Esophagus squamous epithelium (tissue), 5 donors: Measurements from ENCODE around the gene CLIP4. TPM values are rescaled to one million over a fixed set of nuclear protein-coding genes. Genes with fewer than 3 reads are reported as not detected.

Experiments
- DNase-seq: peaks from one replicate; lab custom pipeline; 2025; lab: John Stamatoyannopoulos, UW
- H3K27ac ChIP-seq, 4 donors: fragments of 200-600 bp; sonication (generic); one replicate each; pipeline ENCODE4 v1.5.1; 2016 to 2019; ENCODE audit warnings: mild to moderate bottlenecking in 1 of 4
- H3K27me3 ChIP-seq, 4 donors: fragments of 200-600 bp; sonication (generic); 1 replicate in 3 of 4; 2 replicates in 1 of 4; pipeline versions ENCODE4 v1.5.1 to v1.6.0; 2017 to 2021; ENCODE audit warnings: antibody characterized with exemption in 1 of 4
- H3K36me3 ChIP-seq, 3 donors: fragments of 200-600 bp; sonication (generic); one replicate each; pipeline ENCODE4 v1.5.1; 2016 to 2019
- H3K4me1 ChIP-seq, 3 donors: fragments of 200-600 bp; sonication (generic); one replicate each; pipeline ENCODE4 v1.5.1; 2017 to 2019
- H3K4me3 ChIP-seq, 4 donors: fragments of 200-600 bp; sonication (generic); 1 replicate in 3 of 4; 2 replicates in 1 of 4; pipeline ENCODE4 v1.5.1; 2016 to 2019; ENCODE audit warnings: mild to moderate bottlenecking in 2 of 4, moderate library complexity in 1 of 4
- H3K9me3 ChIP-seq, 3 donors: fragments of 200-600 bp; sonication (generic); one replicate each; pipeline ENCODE4 v1.5.1; 2016 to 2019
- CTCF ChIP-seq, 6 experiments: fragments of 450-650 bp in 4 of 6; fragments of 200-600 bp in 2 of 6; sonication (generic) in 2 of 6; IDR thresholded peaks; one replicate each; pipeline ENCODE4 v1.5.1; 2016 to 2019; ENCODE audit warnings: antibody characterized with exemption in 6 of 6, mild to moderate bottlenecking in 4 of 6, moderate library complexity in 4 of 6
- POLR2A ChIP-seq, 4 donors: fragments of 450-650 bp; IDR thresholded peaks; one replicate each; pipeline ENCODE4 v1.6.1; 2017; ENCODE audit warnings: antibody characterized with exemption in 4 of 4, mild to moderate bottlenecking in 4 of 4, moderate library complexity in 3 of 4
- WGBS, 2 donors: methylation state at CpG; one replicate each; pipeline ENCODE4 v1.1.5; 2018; 5-methylcytosine and 5-hydroxymethylcytosine counted together
- intact Hi-C: fragments of 100-400 bp; cut with DNase I; formaldehyde crosslinking; loops from one replicate; pipeline ENCODE4 v1.15.0; 2022
- total RNA-seq, 4 donors: library from RNA; depleted of rRNA; stranded (reverse); fragments of >200 nt; gene quantifications; one replicate each; pipeline ENCODE4 v1.1.0, GENCODE V29; 2016
- donor health status: DM: yes; HTN: yes; CAD: no.

CLIP4 gene
- total RNA-seq, 4 donors from 2014 or later = 39.7 to 85.3 (median 46.5) TPM

GRCh38 chr2:29202819-29203495 lies 87.7 kb downstream of the CLIP4 start:
- H3K4me1 ChIP-seq = no peaks in the 10 kb centered on the region
- H3K27me3 ChIP-seq = no peaks in the 10 kb centered on the region
- no peak for TF ChIP-seq POLR2A (IDR thresholded peaks at IDR 0.05)
- no peak for TF ChIP-seq CTCF (IDR thresholded peaks at IDR 0.05)
- DNase-seq = no peak
- H3K36me3 ChIP-seq = peaks cover 0 to 10% (median 0%) of the 10 kb centered on the region in 3 donors
- WGBS, 2 donors = 77 to 84% methylated on average over 3 to 5 of the region's 5 CpGs
- H3K27ac ChIP-seq = no peak overlapping the region
- intact Hi-C loops = no loop called here
- H3K4me3 ChIP-seq = no peak overlapping the region
- no peaks in the 10 kb centered on the region for H3K9me3 ChIP-seq

GRCh38 chr2:29206941-29207340 lies 91.7 kb downstream of the CLIP4 start:
- no peak for DNase-seq

GRCh38 chr2:29207352-29208148 lies 92.3 kb downstream of the CLIP4 start:
- Histone ChIP-seq H3K4me1 (no peaks in the 10 kb centered on the region), H3K9me3 (no peaks in the 10 kb centered on the region), H3K27ac (no peak overlapping the region), H3K27me3 (no peaks in the 10 kb centered on the region), H3K36me3 (peaks cover 0 to 16% (median 0%) of the 10 kb centered on the region in 3 donors), H3K4me3 (no peak overlapping the region)
- DNase-seq = no peak
- WGBS, 2 donors = 58 to 69% methylated on average over 3 of the region's 3 CpGs
- TF ChIP-seq POLR2A (IDR thresholded peaks at IDR 0.05) (no peak), CTCF (IDR thresholded peaks at IDR 0.05) (no peak)
- intact Hi-C loops = no loop called here

More at GRCh38 chr2:29206941-29207340, 91.7 kb downstream of the CLIP4 start:
- Histone ChIP-seq H3K9me3 (no peaks in the 10 kb centered on the region), H3K4me1 (no peaks in the 10 kb centered on the region), H3K36me3 (peaks cover 0 to 16% (median 0%) of the 10 kb centered on the region in 3 donors), H3K27ac (no peak overlapping the region), H3K27me3 (no peaks in the 10 kb centered on the region), H3K4me3 (no peak overlapping the region)
- TF ChIP-seq POLR2A (IDR thresholded peaks at IDR 0.05) (no peak), CTCF (IDR thresholded peaks at IDR 0.05) (no peak)
- intact Hi-C loops = no loop called here
- WGBS, 2 donors = 76 to 80% methylated on average over 5 of the region's 5 CpGs

GRCh38 chr2:29209551-29209950 lies 94.3 kb downstream of the CLIP4 start:
- TF ChIP-seq POLR2A (IDR thresholded peaks at IDR 0.05) (no peak), CTCF (IDR thresholded peaks at IDR 0.05) (no peak)
- intact Hi-C loops = no loop called here
- no peak overlapping the region for H3K4me3 ChIP-seq
- peaks cover 0 to 14% (median 0%) of the 10 kb centered on the region in 3 donors for H3K36me3 ChIP-seq
- H3K27me3 ChIP-seq = no peaks in the 10 kb centered on the region
- DNase-seq = no peak
- H3K4me1 ChIP-seq = no peaks in the 10 kb centered on the region
- no peak overlapping the region for H3K27ac ChIP-seq
- H3K9me3 ChIP-seq = no peaks in the 10 kb centered on the region
- 90 to 92% methylated on average over 3 to 5 of the region's 5 CpGs for WGBS, 2 donors

GRCh38 chr2:29212009-29212408 lies 96.8 kb downstream of the CLIP4 start:
- no peaks in the 10 kb centered on the region for H3K27me3 ChIP-seq
- no peak overlapping the region for H3K27ac ChIP-seq
- 50 to 58% methylated on average over 5 of the region's 5 CpGs for WGBS, 2 donors
- H3K4me3 ChIP-seq = no peak overlapping the region
- H3K4me1 ChIP-seq = no peaks in the 10 kb centered on the region
- TF ChIP-seq CTCF (IDR thresholded peaks at IDR 0.05) = peak in 1 of 6 experiments; percentile 15
- TF ChIP-seq POLR2A (IDR thresholded peaks at IDR 0.05) = no peak
- H3K36me3 ChIP-seq = peaks cover 0 to 8% (median 0%) of the 10 kb centered on the region in 3 donors
- intact Hi-C loops = no loop called here
- H3K9me3 ChIP-seq = no peaks in the 10 kb centered on the region
- DNase-seq = no peak
